IMR-90 (cell line): ENCODE results near the gene CMTR1. TPM values are rescaled to one million over a fixed set of nuclear protein-coding genes. Genes with fewer than 3 reads are reported as not detected.

Experiments used
- ATAC-seq: fragments of 200-7000 bp; cut with Tn5 transposase; 2 replicates; pipeline ENCODE4 v1.9.1; 2020; ENCODE audit warnings: low read depth, mild to moderate bottlenecking, moderate library complexity
- BruUV-seq: library from RNA; stranded (reverse); fragments of 400-500 nt; replicated peaks from 2 replicates; lab custom pipeline; 2021; lab: Mats Ljungman, UMichigan
- CTCF ChIA-PET: fragments of 300-600 bp; formaldehyde crosslinking; extraction: SDS; loops from one replicate; lab custom pipeline; 2021; ENCODE audit warnings: antibody characterized with exemption; lab: Yijun Ruan, JAX
- POLR2A ChIA-PET: fragments of 300-600 bp; sonication (Branson Sonifier 250); formaldehyde crosslinking; loops from one replicate; lab custom pipeline; 2022; ENCODE audit warnings: antibody characterized with exemption; ENCODE audit not compliant: unreplicated experiment; lab: Charles Lee
- DNase-seq: peaks from one replicate; pipeline ENCODE4 v3.0.0; 2013
- H2AFZ ChIP-seq: replicated peaks from 2 replicates; pipeline ENCODE3; 2013; ENCODE audit warnings: low read length, mild to moderate bottlenecking; ENCODE audit not compliant: poor library complexity
- H2AK5ac ChIP-seq: 2 replicates; pipeline ENCODE4 v1.6.1; 2013; ENCODE audit warnings: low read depth, low read length, inconsistent platforms
- H2AK9ac ChIP-seq: replicated peaks from 2 replicates; pipeline ENCODE3; 2013; ENCODE audit warnings: mild to moderate bottlenecking, low read depth, low read length, moderate library complexity; ENCODE audit not compliant: poor library complexity
- H2BK120ac ChIP-seq: 2 replicates; pipeline ENCODE4 v1.6.1; 2013; ENCODE audit warnings: low read depth, low read length, inconsistent platforms
- H2BK15ac ChIP-seq: 3 replicates; pipeline ENCODE4 v1.6.1; 2013; ENCODE audit warnings: low read depth, low read length, inconsistent platforms
- H2BK20ac ChIP-seq: 2 replicates; pipeline ENCODE4 v1.6.1; 2013; ENCODE audit warnings: low read depth, mild to moderate bottlenecking, inconsistent platforms, low read length, moderate library complexity
- H2BK5ac ChIP-seq: 2 replicates; pipeline ENCODE4 v1.6.1; 2013; ENCODE audit warnings: mild to moderate bottlenecking, low read depth, low read length, inconsistent platforms; ENCODE audit not compliant: poor library complexity, severe bottlenecking
- H3K14ac ChIP-seq: replicated peaks from 2 replicates; pipeline ENCODE4 v1.6.1; 2013; ENCODE audit warnings: low read depth, low read length, inconsistent platforms
- H3K18ac ChIP-seq: 2 replicates; pipeline ENCODE4 v1.6.1; 2013; ENCODE audit warnings: low read depth, low read length, control low read depth
- H3K23ac ChIP-seq: 2 replicates; pipeline ENCODE4 v1.6.1; 2013; ENCODE audit warnings: low read depth, low read length, inconsistent platforms
- H3K27ac ChIP-seq: 2 replicates; pipeline ENCODE4 v1.5.1; 2013; ENCODE audit warnings: mild to moderate bottlenecking, control low read depth, low read length; ENCODE audit not compliant: insufficient read depth
- H3K27me3 ChIP-seq: 2 replicates; pipeline ENCODE4 v1.6.1; 2013; ENCODE audit warnings: low read length; ENCODE audit not compliant: control insufficient read depth, insufficient read depth
- H3K36me3 ChIP-seq: 2 replicates; pipeline ENCODE4 v1.6.1; 2013; ENCODE audit warnings: low read length, mixed read lengths; ENCODE audit not compliant: control insufficient read depth, insufficient read depth
- H3K4ac ChIP-seq: 2 replicates; pipeline ENCODE4 v1.6.1; 2013; ENCODE audit warnings: low read depth, low read length, inconsistent platforms
- H3K4me1 ChIP-seq: 2 replicates; pipeline ENCODE4 v1.6.1; 2013; ENCODE audit warnings: low read length, mixed read lengths; ENCODE audit not compliant: control insufficient read depth, insufficient read depth
- H3K4me2 ChIP-seq: 2 replicates; pipeline ENCODE4 v1.6.1; 2013; ENCODE audit warnings: low read depth, mild to moderate bottlenecking, control low read depth, low read length, moderate library complexity
- H3K4me3 ChIP-seq: 2 replicates; pipeline ENCODE4 v1.5.1; 2013; ENCODE audit warnings: low read depth, mild to moderate bottlenecking, control low read depth, low read length, moderate library complexity; ENCODE audit not compliant: insufficient read depth
- H3K56ac ChIP-seq: 2 replicates; pipeline ENCODE4 v1.6.1; 2013; ENCODE audit warnings: low read length, inconsistent platforms; ENCODE audit not compliant: insufficient read depth; ENCODE audit errors: extremely low read depth
- H3K79me1 ChIP-seq, 2 experiments: 2 replicates each; pipeline ENCODE4 v1.6.1; 2013; ENCODE audit warnings: low read length in 2 of 2, inconsistent platforms in 1 of 2, low read depth in 1 of 2
- H3K9ac ChIP-seq: 2 replicates; pipeline ENCODE4 v1.6.1; 2013; ENCODE audit warnings: low read depth, low read length, control low read depth
- H3K9me1 ChIP-seq: 2 replicates; pipeline ENCODE4 v1.6.1; 2013; ENCODE audit warnings: low read length, inconsistent platforms; ENCODE audit not compliant: insufficient read depth
- H3K9me3 ChIP-seq: 2 replicates; pipeline ENCODE4 v1.6.1; 2013; ENCODE audit warnings: low read length; ENCODE audit not compliant: control insufficient read depth, insufficient read depth
- H4K20me1 ChIP-seq: 2 replicates; pipeline ENCODE4 v1.6.1; 2013; ENCODE audit warnings: low read length, inconsistent platforms; ENCODE audit not compliant: insufficient read depth
- H4K5ac ChIP-seq: 2 replicates; pipeline ENCODE4 v1.6.1; 2013; ENCODE audit warnings: mild to moderate bottlenecking, low read depth, low read length, control low read depth
- H4K8ac ChIP-seq, 2 experiments: 2 replicates each; pipeline ENCODE4 v1.6.1; 2013; ENCODE audit warnings: low read depth in 2 of 2, low read length in 2 of 2, control low read depth in 1 of 2, inconsistent platforms in 1 of 2
- H4K91ac ChIP-seq: 2 replicates; pipeline ENCODE4 v1.6.1; 2013; ENCODE audit warnings: low read depth, low read length, inconsistent platforms; ENCODE audit not compliant: insufficient read depth
- SMC3 ChIP-seq: fragments of 150-350 bp; IDR thresholded peaks from 2 replicates; pipeline ENCODE4 v1.6.1; 2016; ENCODE audit warnings: low read depth, mild to moderate bottlenecking, antibody characterized with exemption, low read length, moderate library complexity
- WGBS, 2 experiments: methylation state at CpG; one replicate each; pipeline versions ENCODE4 v1.1.5 to v1.1.7; 2013; ENCODE audit warnings: missing lambda C conversion rate in 2 of 2; ENCODE audit not compliant: insufficient read length in 1 of 2; ENCODE audit errors: extremely low coverage in 2 of 2; 5-methylcytosine and 5-hydroxymethylcytosine counted together
- dilution Hi-C: fragments of 300-500 bp; cut with HindIII; formaldehyde crosslinking; loops from one replicate; pipeline ENCODE4 v1.14.3; 2018; ENCODE audit warnings: low sequenced_read_pairs; ENCODE audit not compliant: unreplicated experiment
- in situ Hi-C: fragments of 300-500 bp; cut with MboI; formaldehyde crosslinking; loops from 3 replicates; pipeline ENCODE4 v1.14.3; 2019; ENCODE audit warnings: low sequenced_read_pairs, inconsistent platforms, mixed read lengths
- intact Hi-C: fragments of 100-400 bp; cut with micrococcal nuclease; formaldehyde crosslinking; loops from 2 replicates; pipeline ENCODE4 v1.10.0; 2022
- polyA plus RNA-seq, 3 experiments: library from polyadenylated mRNA; depleted of rRNA; stranded (reverse); fragments of >200 nt; gene quantifications; 2 replicates each; pipeline ENCODE4 v1.2.3, GENCODE V29; 2012; ENCODE audit warnings: low replicate concordance in 1 of 3
- total RNA-seq: library from RNA; depleted of rRNA; stranded (reverse); fragments of >200 nt; gene quantifications from 2 replicates; pipeline ENCODE4 v1.2.3, GENCODE V29; 2012

The CMTR1 gene
- total and polyA plus RNA-seq, 2 of the 4 experiments (the other 2 are of a cell fraction) = 22.6 to 30.1 TPM

GRCh38 chr6:37392821-37393220 lies 40.2 kb upstream of the CMTR1 start:
- Histone ChIP-seq H3K36me3 (peaks cover 31% of the 10 kb centered on the region), H2BK15ac (no peak overlapping the region), H3K9me1 (0 out of 2 replicates have a peak, but pooled peaks cover 3% of the 10 kb centered on the region), H4K20me1 (no peaks in the 10 kb centered on the region), H3K4me3 (no peak overlapping the region), H3K9me3 (no peaks in the 10 kb centered on the region), H3K79me1 (no peaks in the 10 kb centered on the region; a peak in 1 of 4 replicates), H4K8ac (no peak overlapping the region), H3K18ac (no peak overlapping the region), H2AFZ (no peak overlapping the region), H2AK5ac (no peak overlapping the region), H2AK9ac (no peak overlapping the region), H2BK5ac (no peak overlapping the region), H4K5ac (no peak overlapping the region), H4K91ac (no peak overlapping the region), H2BK20ac (no peak overlapping the region), H3K56ac (no peak overlapping the region), H3K27me3 (peaks cover 3% of the 10 kb centered on the region; the same call in 1 of the 2 replicates), H3K9ac (no peak overlapping the region), H3K4me2 (no peak overlapping the region), H2BK120ac (no peak overlapping the region), H3K4ac (no peak overlapping the region), H3K23ac (no peak overlapping the region), H3K4me1 (no peaks in the 10 kb centered on the region), H3K14ac (no peak overlapping the region), H3K27ac (no peak overlapping the region)
- intact Hi-C loops = no loop called here
- no peak for TF ChIP-seq SMC3
- POLR2A ChIA-PET = no interaction called here
- CTCF ChIA-PET = no interaction called here
- BruUV-seq = no TSS peak
- in situ Hi-C loops = no loop called here
- no CpG with 5 or more reads among the region's 1 CpG for WGBS, 2 experiments
- no peak for DNase-seq
- dilution Hi-C loops = no loop called here
- no peak for ATAC-seq
